Activated T-cell treated with anti-CD3 and anti-CD28 coated beads, Interleukin-2, amount 50 U/mL, for 4 hours (primary cell): ENCODE results near the gene MALAT1. TPM values are rescaled to one million over a fixed set of nuclear protein-coding genes. Genes with fewer than 3 reads are reported as not detected.

ENCODE experiments used
- ATAC-seq, 2 donors: fragments of 200-7000 bp; cut with Tn5 transposase; one replicate each; pipeline ENCODE4 v1.10.0; 2021
- DNase-seq: peaks from one replicate; pipeline ENCODE4 v3.0.0-alpha.2; 2020
- H3K27me3 Mint-ChIP-seq: one replicate; pipeline ENCODE4 v1.8.0; 2021; ENCODE audit warnings: low read depth, mixed read lengths
- H3K36me3 Mint-ChIP-seq: one replicate; pipeline ENCODE4 v1.8.0; 2022; ENCODE audit warnings: mixed read lengths; ENCODE audit not compliant: insufficient read depth
- H3K4me1 Mint-ChIP-seq: one replicate; pipeline ENCODE4 v1.8.0; 2021; ENCODE audit warnings: low read depth, mixed read lengths
- H3K4me3 Mint-ChIP-seq: one replicate; pipeline ENCODE4 v1.8.0; 2021; ENCODE audit warnings: mild to moderate bottlenecking, moderate library complexity, mixed read lengths
- H3K9me3 Mint-ChIP-seq: one replicate; pipeline ENCODE4 v1.8.0; 2021; ENCODE audit warnings: mixed read lengths
- total RNA-seq, 3 donors: library from RNA; stranded (reverse); gene quantifications; one replicate each; pipeline ENCODE4 v1.2.1, GENCODE V29; 2021

The MALAT1 gene
- total RNA-seq, 3 donors from 2014 or later = 3,100 to 4,455 (median 3,753) TPM

GRCh38 chr11:65542738-65543390, 44.0 kb downstream of the MALAT1 start:
- Mint-ChIP-seq H3K36me3 (peaks cover 1% of the 10 kb centered on the region), H3K4me1 (peaks cover 38% of the 10 kb centered on the region), H3K9me3 (no peaks in the 10 kb centered on the region), H3K27me3 (no peaks in the 10 kb centered on the region), H3K4me3 (no peak overlapping the region)
- no peak for ATAC-seq
- DNase-seq = no peak

- no peaks in the 10 kb centered on the region for H3K27me3 Mint-ChIP-seq
- DNase-seq = no peak
- no peaks in the 10 kb centered on the region for H3K9me3 Mint-ChIP-seq
- peak in 1 of 2 donors; percentile 0 for ATAC-seq
- H3K4me3 Mint-ChIP-seq = peak overlapping the region; percentile 53
- peaks cover 2% of the 10 kb centered on the region for H3K36me3 Mint-ChIP-seq
- H3K4me1 Mint-ChIP-seq = peaks cover 53% of the 10 kb centered on the region
These were observed 47.0 kb downstream of the MALAT1 start for GRCh38 chr11:65545853-65546216.

- Mint-ChIP-seq H3K27me3 (no peaks in the 10 kb centered on the region), H3K4me3 (peak overlapping the region; percentile 53), H3K9me3 (no peaks in the 10 kb centered on the region), H3K36me3 (peaks cover 4% of the 10 kb centered on the region), H3K4me1 (peaks cover 52% of the 10 kb centered on the region)
- ATAC-seq = peak; percentile 85 to 86
- DNase-seq = peak; percentile 100
These were observed 47.5 kb downstream of the MALAT1 start for GRCh38 chr11:65546217-65546958.

- ATAC-seq = no peak
- Mint-ChIP-seq H3K4me3 (no peak overlapping the region), H3K27me3 (no peaks in the 10 kb centered on the region), H3K9me3 (no peaks in the 10 kb centered on the region), H3K4me1 (peaks cover 60% of the 10 kb centered on the region), H3K36me3 (peaks cover 4% of the 10 kb centered on the region)
- DNase-seq = no peak
These were observed 48.7 kb downstream of the MALAT1 start for GRCh38 chr11:65547446-65548125.

GRCh38 chr11:65548395-65548794, 49.5 kb downstream of the MALAT1 start:
- H3K4me1 Mint-ChIP-seq = peaks cover 66% of the 10 kb centered on the region
- no peaks in the 10 kb centered on the region for H3K9me3 Mint-ChIP-seq
- DNase-seq (no peak), ATAC-seq (no peak)
- H3K36me3 Mint-ChIP-seq = peaks cover 3% of the 10 kb centered on the region
- H3K27me3 Mint-ChIP-seq = no peaks in the 10 kb centered on the region
- peak overlapping the region; percentile 2 for H3K4me3 Mint-ChIP-seq

GRCh38 chr11:65549096-65549495, 50.3 kb downstream of the MALAT1 start:
- Mint-ChIP-seq H3K27me3 (no peaks in the 10 kb centered on the region), H3K4me1 (peaks cover 65% of the 10 kb centered on the region), H3K9me3 (no peaks in the 10 kb centered on the region), H3K4me3 (no peak overlapping the region), H3K36me3 (peaks cover 3% of the 10 kb centered on the region)
- DNase-seq (no peak), ATAC-seq (no peak)

- peaks cover 69% of the 10 kb centered on the region for H3K4me1 Mint-ChIP-seq
- ATAC-seq (peak; percentile 40 to 46), DNase-seq (peak; percentile 62)
- peaks cover 3% of the 10 kb centered on the region for H3K36me3 Mint-ChIP-seq
- H3K9me3 Mint-ChIP-seq = no peaks in the 10 kb centered on the region
- no peak overlapping the region for H3K4me3 Mint-ChIP-seq
- H3K27me3 Mint-ChIP-seq = no peaks in the 10 kb centered on the region
These were observed 52.9 kb downstream of the MALAT1 start for GRCh38 chr11:65551572-65552387.

- no peaks in the 10 kb centered on the region for H3K27me3 Mint-ChIP-seq
- H3K4me3 Mint-ChIP-seq = no peak overlapping the region
- H3K36me3 Mint-ChIP-seq = peaks cover 3% of the 10 kb centered on the region
- no peaks in the 10 kb centered on the region for H3K9me3 Mint-ChIP-seq
- ATAC-seq = no peak
- peaks cover 70% of the 10 kb centered on the region for H3K4me1 Mint-ChIP-seq
- DNase-seq = no peak
These were observed 53.6 kb downstream of the MALAT1 start for GRCh38 chr11:65552388-65552951.

GRCh38 chr11:65553301-65554001, 54.6 kb downstream of the MALAT1 start:
- peaks cover 3% of the 10 kb centered on the region for H3K36me3 Mint-ChIP-seq
- peak; percentile 30 to 33 for ATAC-seq
- DNase-seq = peak; percentile 61
- H3K4me1 Mint-ChIP-seq = peaks cover 64% of the 10 kb centered on the region
- H3K27me3 Mint-ChIP-seq = no peaks in the 10 kb centered on the region
- H3K4me3 Mint-ChIP-seq = no peak overlapping the region
- no peaks in the 10 kb centered on the region for H3K9me3 Mint-ChIP-seq

GRCh38 chr11:65554057-65554818, 55.4 kb downstream of the MALAT1 start:
- DNase-seq (no peak), ATAC-seq (no peak)
- Mint-ChIP-seq H3K27me3 (no peaks in the 10 kb centered on the region), H3K36me3 (peaks cover 3% of the 10 kb centered on the region), H3K4me1 (peaks cover 61% of the 10 kb centered on the region), H3K9me3 (no peaks in the 10 kb centered on the region), H3K4me3 (peak overlapping the region; percentile 57)

- DNase-seq = no peak
- ATAC-seq = no peak
- peak overlapping the region; percentile 57 for H3K4me3 Mint-ChIP-seq
- H3K27me3 Mint-ChIP-seq = no peaks in the 10 kb centered on the region
- peaks cover 65% of the 10 kb centered on the region for H3K4me1 Mint-ChIP-seq
- H3K9me3 Mint-ChIP-seq = no peaks in the 10 kb centered on the region
- peaks cover 3% of the 10 kb centered on the region for H3K36me3 Mint-ChIP-seq
These were observed 56.1 kb downstream of the MALAT1 start for GRCh38 chr11:65554842-65555430.

GRCh38 chr11:65555693-65556231, 56.9 kb downstream of the MALAT1 start:
- Mint-ChIP-seq H3K27me3 (no peaks in the 10 kb centered on the region), H3K9me3 (no peaks in the 10 kb centered on the region), H3K36me3 (peaks cover 2% of the 10 kb centered on the region), H3K4me1 (peaks cover 73% of the 10 kb centered on the region), H3K4me3 (peak overlapping the region; percentile 81)
- no peak for ATAC-seq
- DNase-seq = no peak
